Subcutaneous abdominal adipose tissue (tissue), 5 donors: Measurements from ENCODE around the gene CNIH3.

Source experiments
- H3K27ac ChIP-seq: one replicate; pipeline ENCODE4 v1.7.0; 2013; ENCODE audit warnings: low read depth, mild to moderate bottlenecking, inconsistent platforms, low read length, moderate library complexity
- H3K27me3 ChIP-seq, 5 donors: one replicate each; pipeline ENCODE4 v1.7.0; 2013; ENCODE audit warnings: low read length in 5 of 5, inconsistent platforms in 1 of 5; ENCODE audit not compliant: control insufficient read depth in 5 of 5, insufficient read depth in 4 of 5
- H3K36me3 ChIP-seq, 5 donors: one replicate each; pipeline ENCODE4 v1.7.0; 2013; ENCODE audit warnings: low read length in 5 of 5; ENCODE audit not compliant: control insufficient read depth in 5 of 5, insufficient read depth in 5 of 5
- H3K4me1 ChIP-seq, 5 donors: one replicate each; pipeline ENCODE4 v1.7.0; 2013; ENCODE audit warnings: low read length in 5 of 5, mild to moderate bottlenecking in 3 of 5, moderate library complexity in 1 of 5; ENCODE audit not compliant: control insufficient read depth in 5 of 5, insufficient read depth in 5 of 5
- H3K4me3 ChIP-seq, 5 donors: one replicate each; pipeline ENCODE4 v1.7.0; 2013; ENCODE audit warnings: low read length in 5 of 5, low read depth in 1 of 5
- H3K9ac ChIP-seq, 5 donors: one replicate each; pipeline ENCODE4 v1.7.0; 2013; ENCODE audit warnings: low read length in 5 of 5, mild to moderate bottlenecking in 4 of 5, moderate library complexity in 3 of 5
- H3K9me3 ChIP-seq, 5 donors: one replicate each; pipeline ENCODE4 v1.7.0; 2013; ENCODE audit warnings: low read length in 5 of 5; ENCODE audit not compliant: control insufficient read depth in 5 of 5
- donor health status: healthy.
- donor health status: healthy.
- donor health status: healthy.
- donor health status: healthy.
- donor health status: healthy.

Gene CNIH3

DNA sequence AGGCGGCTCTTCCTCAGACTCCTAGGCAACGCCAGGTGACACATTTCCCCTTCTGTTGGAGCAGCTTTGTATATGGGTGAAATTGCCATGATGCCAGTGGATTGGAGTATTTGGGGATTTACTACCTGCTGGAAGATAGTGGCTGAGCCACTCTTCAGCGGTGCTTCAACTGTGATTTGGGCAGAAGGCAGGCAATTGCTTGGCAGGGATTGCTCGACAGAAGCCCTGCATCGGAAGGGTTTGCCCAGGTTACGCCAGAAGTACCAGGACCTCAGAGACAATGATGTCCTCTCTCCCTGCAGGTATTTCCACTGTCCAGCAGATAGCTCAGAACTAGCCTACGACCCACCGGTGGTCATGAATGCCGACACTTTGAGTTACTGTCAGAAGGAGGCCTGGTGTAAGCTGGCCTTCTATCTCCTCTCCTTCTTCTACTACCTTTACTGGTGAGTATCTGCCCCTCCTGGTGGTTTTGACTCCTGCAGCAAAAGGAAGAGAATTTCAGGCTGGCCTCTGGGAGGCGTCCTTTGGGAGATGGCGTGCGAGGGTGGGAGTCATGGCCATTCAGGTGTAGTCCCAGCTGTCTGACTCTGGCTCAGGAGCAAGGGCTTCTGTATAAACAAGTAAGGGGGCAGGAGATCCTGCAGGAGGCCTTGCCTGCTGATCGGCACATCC, 118.3 kb downstream of the CNIH3 start:
- H3K4me3 ChIP-seq = no peak overlapping the region
- H3K9me3 ChIP-seq = no peaks in the 10 kb centered on the region
- no peak overlapping the region for H3K27ac ChIP-seq
- H3K9ac ChIP-seq = no peak overlapping the region
- H3K36me3 ChIP-seq = no peaks in the 10 kb centered on the region
- H3K4me1 ChIP-seq = peaks cover 0 to 38% (median 25%) of the 10 kb centered on the region in 5 donors
- H3K27me3 ChIP-seq = no peaks in the 10 kb centered on the region

DNA sequence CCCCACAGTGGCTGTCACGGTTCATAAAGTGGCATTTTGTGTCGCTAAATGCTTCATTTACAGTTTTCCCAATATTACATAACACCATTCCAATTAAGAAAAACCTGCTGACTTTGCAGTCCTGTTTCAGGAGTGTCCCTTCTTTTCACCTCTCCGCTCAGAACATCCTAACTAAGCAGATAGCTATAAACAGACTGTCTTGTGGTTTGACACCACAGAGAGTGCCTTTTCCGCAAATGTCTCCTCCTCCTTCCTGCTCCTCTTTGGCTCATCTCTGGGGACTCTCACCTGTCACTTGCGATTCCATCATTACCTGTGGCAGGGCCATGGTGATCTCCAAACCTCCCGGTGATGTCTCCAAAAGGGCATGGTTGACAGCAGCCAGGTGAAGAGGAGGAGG, 119.0 kb downstream of the CNIH3 start:
- Histone ChIP-seq H3K27me3 (no peaks in the 10 kb centered on the region), H3K4me3 (no peak overlapping the region), H3K9me3 (no peaks in the 10 kb centered on the region), H3K4me1 (peaks cover 1 to 38% (median 25%) of the 10 kb centered on the region in 5 donors), H3K27ac (no peak overlapping the region), H3K9ac (no peak overlapping the region), H3K36me3 (no peaks in the 10 kb centered on the region)

DNA sequence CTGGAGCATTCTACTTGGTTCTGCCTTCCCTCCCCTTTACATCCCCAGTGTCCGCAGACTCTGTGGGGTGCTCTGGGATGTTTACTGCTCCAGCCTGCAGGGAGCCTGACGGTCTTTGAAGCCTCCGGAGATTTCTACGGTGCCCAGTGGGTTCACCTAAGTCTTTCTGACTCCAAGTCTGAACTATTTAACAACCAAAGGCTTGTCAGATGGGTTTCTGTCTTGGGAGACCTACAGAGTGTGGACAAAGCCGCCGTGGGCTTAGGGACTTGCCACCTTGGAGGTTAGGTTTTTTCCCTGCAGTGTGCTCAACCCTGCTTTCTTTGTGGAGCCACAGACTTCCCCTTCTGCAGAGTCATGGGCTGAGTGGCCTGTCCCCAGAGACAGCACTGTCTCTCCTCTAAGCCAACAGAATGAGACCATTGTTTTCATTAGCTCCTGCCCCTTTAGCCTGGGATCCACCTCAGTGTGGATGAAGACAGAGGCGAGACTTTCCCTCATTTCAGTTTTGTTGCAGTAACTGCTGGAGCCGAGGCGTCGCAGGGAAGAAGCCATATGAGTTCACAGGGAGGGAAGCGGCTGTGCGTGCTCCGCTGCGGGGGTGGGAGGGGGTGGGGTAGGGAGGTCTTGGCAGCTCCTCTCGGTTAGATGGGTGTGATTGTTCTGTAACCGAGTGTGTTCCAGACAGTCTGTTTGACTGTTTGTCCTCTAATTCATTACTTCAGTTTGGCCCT, 120.7 kb downstream of the CNIH3 start:
- Histone ChIP-seq H3K4me1 (peaks cover 1 to 31% (median 25%) of the 10 kb centered on the region in 5 donors), H3K36me3 (no peaks in the 10 kb centered on the region), H3K9ac (no peak overlapping the region), H3K27me3 (no peaks in the 10 kb centered on the region), H3K27ac (peak overlapping the region; percentile 44), H3K9me3 (no peaks in the 10 kb centered on the region), H3K4me3 (peak overlapping the region in 1 of 5 donors; percentile 15)

DNA sequence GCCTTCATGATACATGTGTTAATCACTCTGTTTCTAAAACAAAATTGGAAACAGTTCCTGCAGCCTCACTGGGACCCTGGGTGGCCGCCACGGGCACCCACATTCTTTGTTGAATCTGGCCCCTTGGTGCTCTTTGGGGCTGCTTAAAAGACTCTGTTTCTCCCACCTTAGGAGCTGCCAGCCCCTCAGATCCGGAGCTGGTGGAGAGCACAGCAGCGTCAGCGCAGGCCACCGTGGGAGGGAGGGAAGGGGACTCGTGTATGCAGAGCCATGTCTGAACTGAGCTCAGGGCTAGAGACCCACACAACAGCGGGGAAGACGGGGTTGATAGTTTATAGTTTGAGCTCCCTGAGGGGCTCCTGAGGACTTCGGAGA, 121.2 kb downstream of the CNIH3 start:
- Histone ChIP-seq H3K27ac (peak overlapping the region; percentile 44), H3K4me3 (peak overlapping the region in 2 of 5 donors; percentile 1 to 15)

DNA sequence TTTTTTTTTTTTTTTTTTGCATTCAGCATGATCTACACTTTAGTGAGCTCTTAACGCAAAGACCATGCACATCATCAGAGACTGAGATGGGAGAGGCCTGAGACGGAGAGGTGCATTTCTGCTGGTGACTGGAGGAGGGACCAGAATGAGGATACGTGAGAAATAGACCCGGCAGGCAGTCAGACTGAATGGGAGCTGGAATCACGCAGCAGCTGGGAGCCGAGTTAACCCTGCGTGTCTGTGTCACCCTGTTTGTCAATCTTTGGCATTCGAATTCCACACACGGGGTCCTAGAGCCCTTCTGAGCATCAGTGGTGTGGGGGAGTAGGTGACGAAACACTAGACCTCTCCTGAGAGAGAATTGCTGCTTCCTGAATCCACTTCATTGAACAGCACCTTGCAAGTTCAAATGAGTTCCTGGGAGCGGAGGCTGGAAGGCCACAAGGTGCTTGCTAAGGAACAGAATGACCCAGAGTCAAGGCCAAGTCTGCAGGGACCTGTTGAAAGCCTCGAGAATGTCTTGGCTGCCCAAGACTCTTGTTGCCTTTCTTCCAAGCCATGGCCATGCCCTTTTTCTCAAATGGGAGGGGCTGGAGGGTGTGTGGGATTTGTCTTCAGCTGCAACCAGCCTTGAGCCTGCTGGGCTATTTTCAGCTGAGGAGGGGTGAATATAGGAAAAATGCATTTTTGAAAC, 123.3 kb downstream of the CNIH3 start:
- H3K9ac ChIP-seq = no peak overlapping the region
- H3K36me3 ChIP-seq = no peaks in the 10 kb centered on the region
- H3K4me3 ChIP-seq = no peak overlapping the region
- H3K4me1 ChIP-seq = peaks cover 1 to 17% (median 13%) of the 10 kb centered on the region in 5 donors
- no peaks in the 10 kb centered on the region for H3K27me3 ChIP-seq
- H3K27ac ChIP-seq = no peak overlapping the region
- no peaks in the 10 kb centered on the region for H3K9me3 ChIP-seq

More for the DNA sequence above, 121.2 kb downstream of the CNIH3 start:
- Histone ChIP-seq H3K9me3 (no peaks in the 10 kb centered on the region), H3K9ac (no peak overlapping the region), H3K27me3 (no peaks in the 10 kb centered on the region), H3K4me1 (peaks cover 1 to 31% (median 25%) of the 10 kb centered on the region in 5 donors), H3K36me3 (no peaks in the 10 kb centered on the region)

DNA sequence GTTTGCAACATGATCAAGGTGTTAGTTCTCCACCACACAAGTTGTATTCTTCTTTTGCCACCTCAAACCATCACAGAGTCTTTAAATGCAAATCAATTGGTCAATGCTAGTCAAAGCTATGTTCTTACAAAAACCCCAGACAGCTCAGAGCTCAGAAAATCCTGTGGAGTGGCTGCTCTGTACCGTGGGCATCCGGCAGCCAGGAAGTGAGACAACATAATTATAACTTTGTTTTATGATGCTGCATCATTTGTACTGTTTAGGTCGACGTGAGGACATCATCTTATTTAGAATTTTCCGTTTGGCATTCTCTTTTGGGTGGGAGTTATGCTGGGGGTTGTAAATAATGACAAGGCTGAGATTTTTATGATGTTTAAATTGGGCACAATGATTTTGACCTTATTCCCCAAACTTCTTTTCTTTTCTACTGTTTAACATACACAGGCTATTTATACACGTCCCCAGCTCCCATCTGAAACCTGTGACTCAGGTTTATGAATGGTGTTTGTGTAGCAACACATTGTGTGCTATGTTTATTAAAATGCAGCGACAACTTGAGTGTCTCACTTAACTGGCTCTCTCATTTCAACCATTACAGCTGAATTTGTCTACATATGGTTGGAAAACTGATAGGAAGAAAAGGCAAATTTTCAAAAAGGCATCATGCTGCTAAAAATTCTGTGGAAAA, 124.0 kb downstream of the CNIH3 start:
- H3K36me3 ChIP-seq = no peaks in the 10 kb centered on the region
- H3K4me1 ChIP-seq = peaks cover 1 to 17% (median 13%) of the 10 kb centered on the region in 5 donors
- no peak overlapping the region for H3K9ac ChIP-seq
- H3K27me3 ChIP-seq = no peaks in the 10 kb centered on the region
- H3K4me3 ChIP-seq = no peak overlapping the region
- H3K9me3 ChIP-seq = no peaks in the 10 kb centered on the region
- no peak overlapping the region for H3K27ac ChIP-seq

DNA sequence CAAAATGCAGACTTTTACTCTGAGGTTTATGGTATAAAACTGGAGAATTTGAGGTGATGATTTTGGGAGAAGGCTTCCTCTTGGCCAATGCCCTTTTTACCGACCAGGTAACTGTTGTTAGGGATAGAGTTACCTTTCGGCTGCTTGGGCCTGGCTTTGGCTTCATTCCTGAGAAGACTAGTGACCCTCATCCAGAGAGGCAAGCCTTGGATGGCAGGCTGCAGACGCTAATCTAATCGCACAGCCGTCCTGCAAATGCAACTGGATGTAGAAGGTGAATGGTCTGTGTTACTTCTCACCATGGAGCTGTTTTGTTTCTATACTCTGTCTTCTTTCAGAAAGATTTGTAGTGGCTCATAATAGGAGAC, 124.6 kb downstream of the CNIH3 start:
- H3K27me3 ChIP-seq = no peaks in the 10 kb centered on the region
- H3K9ac ChIP-seq = no peak overlapping the region
- no peaks in the 10 kb centered on the region for H3K9me3 ChIP-seq
- peaks cover 1 to 17% (median 13%) of the 10 kb centered on the region in 5 donors for H3K4me1 ChIP-seq
- no peak overlapping the region for H3K4me3 ChIP-seq
- no peak overlapping the region for H3K27ac ChIP-seq
- no peaks in the 10 kb centered on the region for H3K36me3 ChIP-seq

DNA sequence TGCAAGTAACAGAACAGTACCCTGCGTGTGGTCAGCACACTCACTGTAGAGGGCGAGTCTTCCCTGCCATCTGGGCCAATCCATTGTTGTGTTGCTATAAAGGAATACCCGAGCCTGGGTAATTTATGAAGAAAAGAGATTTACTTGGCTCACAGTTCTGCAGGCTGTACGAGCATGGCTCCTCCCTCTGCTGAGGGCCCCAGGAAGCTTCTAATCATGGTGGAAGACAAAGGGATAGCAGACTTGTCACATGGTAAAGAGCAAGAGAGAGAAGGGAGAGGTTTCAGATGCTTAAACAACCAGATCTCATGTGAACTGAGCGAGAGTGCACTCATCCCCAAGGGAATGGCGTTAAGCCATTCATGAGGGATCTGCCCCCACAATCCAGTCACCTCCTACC, 126.2 kb downstream of the CNIH3 start:
- H3K4me1 ChIP-seq = peaks cover 1 to 8% (median 4%) of the 10 kb centered on the region in 5 donors
- H3K27ac ChIP-seq = no peak overlapping the region
- H3K36me3 ChIP-seq = no peaks in the 10 kb centered on the region
- no peak overlapping the region for H3K4me3 ChIP-seq
- H3K27me3 ChIP-seq = no peaks in the 10 kb centered on the region
- H3K9ac ChIP-seq = no peak overlapping the region
- H3K9me3 ChIP-seq = no peaks in the 10 kb centered on the region

DNA sequence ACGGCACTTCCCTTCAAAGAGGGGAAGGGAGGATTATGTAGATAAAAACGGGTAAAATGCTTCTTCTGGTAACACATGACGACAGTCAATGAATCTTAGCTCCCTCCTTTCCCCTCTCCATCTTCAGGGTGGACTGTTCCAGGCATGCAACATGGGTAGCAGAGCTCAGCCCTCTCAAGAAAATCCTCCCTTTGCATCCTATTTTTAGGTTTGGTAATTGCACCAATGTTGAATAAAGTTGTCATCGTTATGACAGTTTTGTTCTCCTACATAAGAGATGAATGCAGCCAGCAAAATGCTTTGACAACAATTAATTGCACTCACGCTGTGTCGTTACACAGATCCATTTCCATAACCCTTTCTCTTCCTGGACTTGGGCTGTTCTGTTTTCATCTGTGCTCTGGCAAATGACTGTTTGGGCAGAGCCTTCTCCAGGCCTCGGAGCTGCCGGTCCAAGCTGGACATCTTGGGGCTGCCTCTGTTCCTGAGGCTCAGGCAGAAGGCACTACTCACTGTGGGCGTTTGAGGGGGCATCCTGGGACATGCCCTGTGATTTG, 127.6 kb downstream of the CNIH3 start:
- Histone ChIP-seq H3K27ac (no peak overlapping the region), H3K4me1 (peaks cover 0 to 4% (median 1%) of the 10 kb centered on the region in 5 donors), H3K4me3 (no peak overlapping the region), H3K9me3 (no peaks in the 10 kb centered on the region), H3K9ac (no peak overlapping the region), H3K36me3 (no peaks in the 10 kb centered on the region), H3K27me3 (no peaks in the 10 kb centered on the region)
